ENCODE data around the gene FER.

- TF ChIP-seq POLR2A (conservative IDR thresholded peaks at IDR 0.05) (no peak), ZNF695 (CRISPR knock-in tag; IDR thresholded peaks at IDR 0.05) (no peak), CTCF (IDR thresholded peaks at IDR 0.05 in 2 of 3, conservative IDR thresholded peaks at IDR 0.05 in 1 of 3; ENCODE audit: insufficient read depth in 2 of 3, low read depth in 1 of 3, low read length in 3 of 3) (no peak)
Measured at GRCh38 chr5:108820983-108821382, 73.3 kb downstream of the FER start.
